ENCODE data around the gene NOXRED1.

Gene NOXRED1

DNA sequence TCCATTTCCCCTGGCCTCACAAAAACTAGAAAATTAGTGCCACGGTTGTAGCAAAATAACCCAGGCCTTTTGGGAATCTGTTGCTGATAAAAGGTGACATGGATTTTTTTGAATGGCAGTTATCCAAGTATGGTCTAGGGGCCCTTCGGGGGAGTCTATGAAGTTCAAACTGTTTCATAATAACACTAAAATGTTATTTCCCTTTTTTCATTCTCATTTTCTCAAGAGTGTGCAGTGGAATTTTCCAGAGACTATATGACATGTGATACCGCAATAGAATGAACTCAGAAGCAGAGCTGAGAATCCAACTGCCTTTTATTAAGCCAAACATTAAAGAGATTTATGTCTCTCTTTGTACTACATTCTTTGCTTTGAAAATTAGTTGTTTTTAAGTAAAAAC, 75.6 kb downstream of the NOXRED1 start:
- no peak for ATAC-seq (ENCODE audit: low read depth)
- Histone ChIP-seq H3K4me3 (ENCODE audit: severe bottlenecking) (no peak overlapping the region), H3K27me3 (ENCODE audit: insufficient read depth, poor library complexity, severe bottlenecking) (no peaks in the 10 kb centered on the region), H3K27ac (ENCODE audit: poor library complexity, severe bottlenecking) (no peak overlapping the region), H3K4me1 (ENCODE audit: insufficient read depth, poor library complexity, severe bottlenecking) (no peaks in the 10 kb centered on the region), H3K36me3 (ENCODE audit: low read depth) (peaks cover 9% of the 10 kb centered on the region), H3K9me3 (ENCODE audit: severe bottlenecking) (no peaks in the 10 kb centered on the region)
- TF ChIP-seq, protein P1, sequence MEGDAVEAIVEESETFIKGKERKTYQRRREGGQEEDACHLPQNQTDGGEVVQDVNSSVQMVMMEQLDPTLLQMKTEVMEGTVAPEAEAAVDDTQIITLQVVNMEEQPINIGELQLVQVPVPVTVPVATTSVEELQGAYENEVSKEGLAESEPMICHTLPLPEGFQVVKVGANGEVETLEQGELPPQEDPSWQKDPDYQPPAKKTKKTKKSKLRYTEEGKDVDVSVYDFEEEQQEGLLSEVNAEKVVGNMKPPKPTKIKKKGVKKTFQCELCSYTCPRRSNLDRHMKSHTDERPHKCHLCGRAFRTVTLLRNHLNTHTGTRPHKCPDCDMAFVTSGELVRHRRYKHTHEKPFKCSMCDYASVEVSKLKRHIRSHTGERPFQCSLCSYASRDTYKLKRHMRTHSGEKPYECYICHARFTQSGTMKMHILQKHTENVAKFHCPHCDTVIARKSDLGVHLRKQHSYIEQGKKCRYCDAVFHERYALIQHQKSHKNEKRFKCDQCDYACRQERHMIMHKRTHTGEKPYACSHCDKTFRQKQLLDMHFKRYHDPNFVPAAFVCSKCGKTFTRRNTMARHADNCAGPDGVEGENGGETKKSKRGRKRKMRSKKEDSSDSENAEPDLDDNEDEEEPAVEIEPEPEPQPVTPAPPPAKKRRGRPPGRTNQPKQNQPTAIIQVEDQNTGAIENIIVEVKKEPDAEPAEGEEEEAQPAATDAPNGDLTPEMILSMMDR (IDR thresholded peaks at IDR 0.05; ENCODE audit: poor library complexity, severe bottlenecking), result no peak
- no peak for DNase-seq (ENCODE audit: low spot score)

GRCh38 chr14:77346495-77346894, 76.8 kb downstream of the NOXRED1 start:
- DNase-seq (ENCODE audit: low spot score) (no peak), ATAC-seq (ENCODE audit: low read depth) (no peak)
- Histone ChIP-seq H3K9me3 (ENCODE audit: severe bottlenecking) (no peaks in the 10 kb centered on the region), H3K4me1 (ENCODE audit: insufficient read depth, poor library complexity, severe bottlenecking) (no peaks in the 10 kb centered on the region), H3K4me3 (ENCODE audit: severe bottlenecking) (no peak overlapping the region), H3K27ac (ENCODE audit: poor library complexity, severe bottlenecking) (no peak overlapping the region), H3K36me3 (ENCODE audit: low read depth) (peaks cover 9% of the 10 kb centered on the region), H3K27me3 (ENCODE audit: insufficient read depth, poor library complexity, severe bottlenecking) (no peaks in the 10 kb centered on the region)
- TF ChIP-seq, protein P1 (IDR thresholded peaks at IDR 0.05; ENCODE audit: poor library complexity, severe bottlenecking), result no peak

GRCh38 chr14:77344377-77344996, 78.8 kb downstream of the NOXRED1 start:
- H3K9me3 ChIP-seq (ENCODE audit: severe bottlenecking), result no peaks in the 10 kb centered on the region
- no peak overlapping the region for H3K4me3 ChIP-seq (ENCODE audit: severe bottlenecking)
- no peak overlapping the region for H3K27ac ChIP-seq (ENCODE audit: poor library complexity, severe bottlenecking)
- TF ChIP-seq, protein P1 (IDR thresholded peaks at IDR 0.05; ENCODE audit: poor library complexity, severe bottlenecking), result no peak
- ATAC-seq (ENCODE audit: low read depth), result no peak
- DNase-seq (ENCODE audit: low spot score), result no peak
- no peaks in the 10 kb centered on the region for H3K4me1 ChIP-seq (ENCODE audit: insufficient read depth, poor library complexity, severe bottlenecking)
- H3K36me3 ChIP-seq (ENCODE audit: low read depth), result peaks cover 10% of the 10 kb centered on the region
- no peaks in the 10 kb centered on the region for H3K27me3 ChIP-seq (ENCODE audit: insufficient read depth, poor library complexity, severe bottlenecking)
